Glomerular visceral epithelial cell (primary cell): ENCODE measurements around the gene KLHL14.

Experiments
- DNase-seq: peaks from one replicate; pipeline ENCODE4 v3.0.0-alpha.2; 2016; ENCODE audit errors: extremely low spot score

KLHL14 gene

GRCh38 chr18:32637226-32637625 is 135.6 kb downstream of the KLHL14 start:
- no peak for DNase-seq

- no peak for DNase-seq
These were observed 137.9 kb downstream of the KLHL14 start for GRCh38 chr18:32634876-32635431.

- no peak for DNase-seq
These were observed 142.7 kb downstream of the KLHL14 start for GRCh38 chr18:32629981-32630700.

- no peak for DNase-seq
These were observed 143.5 kb downstream of the KLHL14 start for GRCh38 chr18:32629292-32629691.

GRCh38 chr18:32624182-32624723 is 148.6 kb downstream of the KLHL14 start:
- DNase-seq, result no peak

GRCh38 chr18:32623563-32623962 is 149.3 kb downstream of the KLHL14 start:
- DNase-seq, result no peak
